ENCODE data around the gene CPLANE1. TPM values are rescaled to one million over a fixed set of nuclear protein-coding genes. Genes with fewer than 3 reads are reported as not detected.
A peak's percentile ranks its signal among the peaks of the same experiment; 100 is the strongest.
"Not testable (repeated sequence)": the region's sequence is repeated elsewhere in the genome, so short reads cannot be mapped to it uniquely, and the experiment has no call there.

CPLANE1 gene
- polyA plus RNA-seq, 6 donors from 2014 or later: 0.34 to 3.1 (median 1.6) TPM

DNA sequence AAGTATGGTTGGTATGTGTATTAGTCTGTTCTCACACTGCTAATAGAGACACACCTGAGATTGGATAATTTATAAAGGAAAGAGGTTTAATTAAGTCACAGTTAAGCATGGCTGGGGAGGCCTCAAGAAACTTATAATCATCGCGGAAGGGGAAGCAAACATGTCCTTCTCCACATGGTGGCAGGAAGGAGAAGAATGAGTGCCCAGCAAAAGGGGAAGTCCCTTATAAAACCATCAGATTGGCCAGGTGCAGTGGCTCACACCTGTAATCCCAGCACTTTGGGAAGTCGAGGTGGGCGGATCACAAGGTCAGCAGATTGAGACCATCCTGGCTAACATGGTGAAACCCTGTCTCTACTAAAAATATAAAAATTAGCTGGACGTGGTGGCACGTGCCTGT is 113.9 kb downstream of the CPLANE1 start:
- peaks cover 10 to 34% (median 19%) of the 10 kb centered on the region in 7 donors for H3K9me3 Mint-ChIP-seq

GRCh38 chr5:37133939-37134338 is 115.2 kb downstream of the CPLANE1 start:
- H3K36me3 Mint-ChIP-seq: peaks cover 49 to 59% of the 10 kb centered on the region in 2 donors
- H3K9me3 Mint-ChIP-seq: peaks cover 13 to 38% (median 19%) of the 10 kb centered on the region in 7 donors
- no peak for DNase-seq
- H3K27me3 Mint-ChIP-seq: no peaks in the 10 kb centered on the region
- H3K4me1 Mint-ChIP-seq: no peaks in the 10 kb centered on the region
- no peak overlapping the region for H3K4me3 Mint-ChIP-seq
- no peak overlapping the region for H3K27ac Mint-ChIP-seq
- ATAC-seq (ENCODE audit: low read depth in 2 of 2): no peak

More for the DNA sequence above, 113.9 kb downstream of the CPLANE1 start:
- DNase-seq; H3K4me3 Mint-ChIP-seq; ATAC-seq (ENCODE audit: low read depth in 2 of 2); H3K27me3 Mint-ChIP-seq; H3K4me1 Mint-ChIP-seq: not testable (repeated sequence)
- H3K27ac Mint-ChIP-seq: peak overlapping the region in 1 of 6 donors; percentile 71
- peaks cover 42 to 48% of the 10 kb centered on the region in 2 donors for H3K36me3 Mint-ChIP-seq

DNA sequence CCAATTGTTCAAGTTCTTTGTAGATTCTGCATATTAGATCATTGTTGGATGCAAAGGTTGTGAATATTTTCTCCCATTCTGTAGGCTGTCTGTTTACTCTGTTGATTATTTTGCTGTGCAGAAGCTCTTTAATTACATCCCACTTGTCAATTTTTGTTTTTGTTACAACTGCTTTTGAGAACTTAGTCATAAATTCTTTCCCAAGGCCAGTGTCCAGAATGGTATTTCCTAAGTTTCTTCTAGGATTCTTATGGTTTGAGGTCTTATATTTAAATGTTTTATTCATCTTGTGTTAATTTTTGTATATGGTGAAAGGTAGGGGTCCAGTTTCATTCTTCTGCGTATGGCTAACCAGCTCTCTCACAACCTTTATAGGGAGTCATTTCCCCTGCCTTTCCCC is 116.5 kb downstream of the CPLANE1 start:
- ATAC-seq (ENCODE audit: low read depth in 2 of 2) (no peak), DNase-seq (no peak)
- no peak overlapping the region for H3K27ac Mint-ChIP-seq
- H3K27me3 Mint-ChIP-seq: no peaks in the 10 kb centered on the region
- no peak overlapping the region for H3K4me3 Mint-ChIP-seq
- H3K36me3 Mint-ChIP-seq: peaks cover 44 to 55% of the 10 kb centered on the region in 2 donors
- no peaks in the 10 kb centered on the region for H3K4me1 Mint-ChIP-seq
- peaks cover 15 to 31% (median 17%) of the 10 kb centered on the region in 7 donors for H3K9me3 Mint-ChIP-seq

GRCh38 chr5:37121465-37121864 is 127.7 kb downstream of the CPLANE1 start:
- Mint-ChIP-seq H3K4me1 (peaks cover 4 to 9% (median 7%) of the 10 kb centered on the region in 3 donors), H3K36me3 (peaks cover 8 to 22% of the 10 kb centered on the region in 2 donors), H3K27ac (peak overlapping the region in 2 of 6 donors; percentile 13 to 85), H3K27me3 (no peaks in the 10 kb centered on the region), H3K4me3 (no peak overlapping the region), H3K9me3 (no peaks in the 10 kb centered on the region)
- ATAC-seq (ENCODE audit: low read depth in 2 of 2): no peak
- no peak for DNase-seq

DNA sequence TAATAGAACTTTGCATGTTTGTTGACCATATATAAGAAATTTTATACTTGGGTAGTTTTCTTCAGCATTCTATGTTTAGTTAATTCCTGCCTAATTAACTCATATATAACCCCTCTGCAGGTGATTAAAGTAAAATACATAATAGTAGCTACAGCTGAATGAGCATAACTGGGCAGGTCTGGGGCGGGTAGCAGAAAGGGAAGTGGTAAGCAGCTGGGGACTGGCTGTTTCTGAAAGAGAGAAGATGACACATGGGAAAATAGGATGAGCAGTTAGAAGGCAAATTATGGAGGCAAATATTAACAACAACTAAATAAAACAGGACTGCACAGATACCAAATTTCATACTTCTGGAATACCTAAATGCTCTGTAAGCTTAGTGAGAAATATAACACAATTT is 128.1 kb downstream of the CPLANE1 start:
- Mint-ChIP-seq H3K27me3 (no peaks in the 10 kb centered on the region), H3K4me1 (peaks cover 4 to 9% (median 7%) of the 10 kb centered on the region in 3 donors), H3K4me3 (no peak overlapping the region), H3K27ac (peak overlapping the region in 2 of 6 donors; percentile 13 to 85), H3K36me3 (peaks cover 8 to 23% of the 10 kb centered on the region in 2 donors), H3K9me3 (no peaks in the 10 kb centered on the region)
- DNase-seq (no peak), ATAC-seq (ENCODE audit: low read depth in 2 of 2) (peak in 1 of 2 donors; percentile 37)

GRCh38 chr5:37120270-37120669 is 128.9 kb downstream of the CPLANE1 start:
- DNase-seq (no peak), ATAC-seq (ENCODE audit: low read depth in 2 of 2) (no peak)
- Mint-ChIP-seq H3K27ac (no peak overlapping the region), H3K4me3 (no peak overlapping the region), H3K36me3 (peaks cover 8 to 23% of the 10 kb centered on the region in 2 donors), H3K27me3 (no peaks in the 10 kb centered on the region), H3K9me3 (no peaks in the 10 kb centered on the region), H3K4me1 (peaks cover 4 to 9% (median 7%) of the 10 kb centered on the region in 3 donors)

DNA sequence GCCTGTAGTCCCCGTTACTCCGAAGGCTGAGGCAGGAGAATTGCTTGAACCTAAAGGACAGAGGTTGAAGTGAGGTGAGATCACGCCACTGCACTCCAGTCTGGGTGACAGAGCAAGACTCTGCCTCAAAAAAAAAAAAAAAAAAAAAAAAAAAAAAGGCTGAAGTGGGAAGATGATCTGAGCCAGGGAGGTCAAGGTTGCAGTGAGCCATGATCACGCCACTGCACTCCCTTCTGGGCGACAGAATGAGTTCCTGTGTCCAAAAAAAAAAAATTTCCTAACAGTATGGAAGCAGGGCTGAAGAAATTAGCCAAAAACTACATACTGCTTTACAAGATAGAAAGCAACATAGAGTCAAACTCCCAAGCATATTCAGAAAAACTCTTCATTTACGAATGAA is 132.8 kb downstream of the CPLANE1 start:
- peaks cover 0 to 4% (median 3%) of the 10 kb centered on the region in 7 donors for H3K9me3 Mint-ChIP-seq
- H3K27ac Mint-ChIP-seq: no peak overlapping the region
- peaks cover 18 to 35% of the 10 kb centered on the region in 2 donors for H3K36me3 Mint-ChIP-seq
- H3K27me3 Mint-ChIP-seq: no peaks in the 10 kb centered on the region
- peaks cover 9 to 13% (median 11%) of the 10 kb centered on the region in 3 donors for H3K4me1 Mint-ChIP-seq
- ATAC-seq (ENCODE audit: low read depth in 2 of 2) (no peak), DNase-seq (no peak)
- no peak overlapping the region for H3K4me3 Mint-ChIP-seq

GRCh38 chr5:37112383-37112991 is 136.7 kb downstream of the CPLANE1 start:
- no peak for ATAC-seq (ENCODE audit: low read depth in 2 of 2)
- no peaks in the 10 kb centered on the region for H3K27me3 Mint-ChIP-seq
- peak overlapping the region in 1 of 6 donors; percentile 18 for H3K27ac Mint-ChIP-seq
- DNase-seq: no peak
- H3K9me3 Mint-ChIP-seq: peaks cover 0 to 4% (median 3%) of the 10 kb centered on the region in 7 donors
- peaks cover 5 to 7% (median 5%) of the 10 kb centered on the region in 3 donors for H3K4me1 Mint-ChIP-seq
- no peak overlapping the region for H3K4me3 Mint-ChIP-seq
- H3K36me3 Mint-ChIP-seq: peaks cover 26 to 44% of the 10 kb centered on the region in 2 donors

GRCh38 chr5:37111426-37112382 is 137.5 kb downstream of the CPLANE1 start:
- H3K4me3 Mint-ChIP-seq: no peak overlapping the region
- ATAC-seq (ENCODE audit: low read depth in 2 of 2): no peak
- H3K27ac Mint-ChIP-seq: peak overlapping the region in 1 of 6 donors; percentile 18
- DNase-seq: no peak
- peaks cover 0 to 4% (median 3%) of the 10 kb centered on the region in 7 donors for H3K9me3 Mint-ChIP-seq
- peaks cover 5 to 7% (median 5%) of the 10 kb centered on the region in 3 donors for H3K4me1 Mint-ChIP-seq
- peaks cover 34 to 48% of the 10 kb centered on the region in 2 donors for H3K36me3 Mint-ChIP-seq
- H3K27me3 Mint-ChIP-seq: no peaks in the 10 kb centered on the region

DNA sequence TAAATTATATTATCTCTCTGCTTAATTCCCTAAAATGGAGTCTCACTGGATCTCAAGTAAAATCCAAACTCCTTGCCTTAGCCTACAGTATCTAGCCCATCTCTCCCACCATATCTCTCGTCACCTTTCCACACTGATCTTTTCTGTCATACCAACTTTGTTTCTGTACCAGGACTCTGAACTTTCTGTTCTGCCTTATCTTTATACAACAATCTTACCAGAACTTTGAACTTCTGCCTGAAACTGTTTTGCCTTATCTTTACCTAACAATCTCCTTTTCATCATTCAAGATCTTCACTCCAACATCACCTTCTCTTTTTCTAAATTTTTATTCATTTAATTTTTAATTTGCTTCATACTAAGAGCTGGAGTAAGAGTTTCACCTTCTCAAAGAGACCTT is 139.0 kb downstream of the CPLANE1 start:
- H3K4me3 Mint-ChIP-seq: no peak overlapping the region
- H3K27me3 Mint-ChIP-seq: no peaks in the 10 kb centered on the region
- H3K9me3 Mint-ChIP-seq: peaks cover 0 to 4% (median 3%) of the 10 kb centered on the region in 7 donors
- ATAC-seq (ENCODE audit: low read depth in 2 of 2) (no peak), DNase-seq (no peak)
- H3K4me1 Mint-ChIP-seq: peaks cover 5 to 7% (median 5%) of the 10 kb centered on the region in 3 donors
- H3K27ac Mint-ChIP-seq: peak overlapping the region in 1 of 6 donors; percentile 0
- peaks cover 34 to 51% of the 10 kb centered on the region in 2 donors for H3K36me3 Mint-ChIP-seq

- Mint-ChIP-seq H3K27me3 (no peaks in the 10 kb centered on the region), H3K9me3 (peaks cover 0 to 4% (median 2%) of the 10 kb centered on the region in 7 donors), H3K4me1 (peaks cover 5 to 7% (median 5%) of the 10 kb centered on the region in 3 donors), H3K4me3 (no peak overlapping the region), H3K27ac (no peak overlapping the region), H3K36me3 (peaks cover 34 to 52% of the 10 kb centered on the region in 2 donors)
- ATAC-seq (ENCODE audit: low read depth in 2 of 2) (no peak), DNase-seq (no peak)
Measured at GRCh38 chr5:37109338-37109737, 139.8 kb downstream of the CPLANE1 start.

- Mint-ChIP-seq H3K27me3 (no peaks in the 10 kb centered on the region), H3K27ac (no peak overlapping the region), H3K9me3 (peaks cover 11 to 45% (median 39%) of the 10 kb centered on the region in 7 donors), H3K36me3 (peaks cover 41 to 51% of the 10 kb centered on the region in 2 donors), H3K4me1 (no peaks in the 10 kb centered on the region), H3K4me3 (no peak overlapping the region)
- no peak for DNase-seq
- no peak for ATAC-seq (ENCODE audit: low read depth in 2 of 2)
Measured at GRCh38 chr5:37103302-37103701, 145.9 kb downstream of the CPLANE1 start.

DNA sequence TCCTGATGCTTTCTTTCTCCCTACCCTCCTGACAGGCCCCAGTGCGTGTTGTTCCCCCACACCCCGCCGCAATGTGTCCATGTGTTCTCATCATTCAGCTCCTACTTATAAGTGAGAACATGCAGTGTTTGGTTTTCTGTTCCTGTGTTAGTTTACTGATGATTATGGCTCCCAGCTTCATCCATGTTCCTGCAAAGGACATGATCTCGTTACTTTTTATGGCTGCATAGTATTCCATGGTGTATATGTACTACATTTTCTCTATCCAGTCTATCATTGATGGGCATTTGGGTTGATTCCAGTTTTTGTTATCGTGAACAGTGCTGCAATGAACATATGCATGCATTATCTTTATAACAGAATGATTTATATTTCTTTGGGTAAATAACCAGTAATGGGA is 149.9 kb downstream of the CPLANE1 start:
- not testable (repeated sequence) for H3K4me3 Mint-ChIP-seq; DNase-seq; H3K27me3 Mint-ChIP-seq; ATAC-seq (ENCODE audit: low read depth in 2 of 2); H3K4me1 Mint-ChIP-seq; H3K27ac Mint-ChIP-seq
- Mint-ChIP-seq H3K36me3 (peaks cover 45 to 52% of the 10 kb centered on the region in 2 donors), H3K9me3 (peaks cover 20 to 81% (median 60%) of the 10 kb centered on the region in 7 donors)
